ENCODE results near the gene PFKL.

- no peak for TF ChIP-seq CREB1 (CRISPR knock-in tag; IDR thresholded peaks at IDR 0.05; ENCODE audit: low read depth)
- TF ChIP-seq, protein P1, sequence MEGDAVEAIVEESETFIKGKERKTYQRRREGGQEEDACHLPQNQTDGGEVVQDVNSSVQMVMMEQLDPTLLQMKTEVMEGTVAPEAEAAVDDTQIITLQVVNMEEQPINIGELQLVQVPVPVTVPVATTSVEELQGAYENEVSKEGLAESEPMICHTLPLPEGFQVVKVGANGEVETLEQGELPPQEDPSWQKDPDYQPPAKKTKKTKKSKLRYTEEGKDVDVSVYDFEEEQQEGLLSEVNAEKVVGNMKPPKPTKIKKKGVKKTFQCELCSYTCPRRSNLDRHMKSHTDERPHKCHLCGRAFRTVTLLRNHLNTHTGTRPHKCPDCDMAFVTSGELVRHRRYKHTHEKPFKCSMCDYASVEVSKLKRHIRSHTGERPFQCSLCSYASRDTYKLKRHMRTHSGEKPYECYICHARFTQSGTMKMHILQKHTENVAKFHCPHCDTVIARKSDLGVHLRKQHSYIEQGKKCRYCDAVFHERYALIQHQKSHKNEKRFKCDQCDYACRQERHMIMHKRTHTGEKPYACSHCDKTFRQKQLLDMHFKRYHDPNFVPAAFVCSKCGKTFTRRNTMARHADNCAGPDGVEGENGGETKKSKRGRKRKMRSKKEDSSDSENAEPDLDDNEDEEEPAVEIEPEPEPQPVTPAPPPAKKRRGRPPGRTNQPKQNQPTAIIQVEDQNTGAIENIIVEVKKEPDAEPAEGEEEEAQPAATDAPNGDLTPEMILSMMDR (conservative IDR thresholded peaks at IDR 0.05; ENCODE audit: low read depth in 2 of 2) = no peak
- no peak for TF ChIP-seq EZH2 (IDR thresholded peaks at IDR 0.05; ENCODE audit: low read depth, unreplicated experiment)
- no peak for TF ChIP-seq POLR2AphosphoS5 (IDR thresholded peaks at IDR 0.05; ENCODE audit: low read depth)
- no peak for TF ChIP-seq REST (IDR thresholded peaks at IDR 0.05; ENCODE audit: unreplicated experiment)
- TF ChIP-seq JUNB (IDR thresholded peaks at IDR 0.05; ENCODE audit: unreplicated experiment) = no peak
Measured at GRCh38 chr21:44303490-44303981, 3.7 kb downstream of the PFKL start.
